GM12874 (cell line): Measurements from ENCODE around the gene DENND2D.

ENCODE experiments used
- CTCF ChIP-seq: IDR thresholded peaks from 2 replicates; pipeline ENCODE4 v1.5.1; 2011; ENCODE audit warnings: low read depth, mild to moderate bottlenecking, control low read depth, low read length, moderate library complexity; ENCODE audit not compliant: insufficient read depth

DENND2D gene

GRCh38 chr1:111220302-111220890 lies 19.9 kb upstream of the DENND2D start:
- no peak for TF ChIP-seq CTCF

- no peak for TF ChIP-seq CTCF
Measured at GRCh38 chr1:111219557-111220286, 19.3 kb upstream of the DENND2D start.

GRCh38 chr1:111218701-111219556 lies 18.5 kb upstream of the DENND2D start:
- TF ChIP-seq CTCF = no peak

GRCh38 chr1:111217183-111217910 lies 16.9 kb upstream of the DENND2D start:
- TF ChIP-seq CTCF = no peak

GRCh38 chr1:111216751-111217150 lies 16.3 kb upstream of the DENND2D start:
- TF ChIP-seq CTCF = no peak

- TF ChIP-seq CTCF = no peak
Measured at GRCh38 chr1:111214884-111215283, 14.4 kb upstream of the DENND2D start.
